ENCODE measurements around the gene SUFU.
"Not testable (repeated sequence)": the region's sequence is repeated elsewhere in the genome, so short reads cannot be mapped to it uniquely, and the experiment has no call there.

The SUFU gene

DNA sequence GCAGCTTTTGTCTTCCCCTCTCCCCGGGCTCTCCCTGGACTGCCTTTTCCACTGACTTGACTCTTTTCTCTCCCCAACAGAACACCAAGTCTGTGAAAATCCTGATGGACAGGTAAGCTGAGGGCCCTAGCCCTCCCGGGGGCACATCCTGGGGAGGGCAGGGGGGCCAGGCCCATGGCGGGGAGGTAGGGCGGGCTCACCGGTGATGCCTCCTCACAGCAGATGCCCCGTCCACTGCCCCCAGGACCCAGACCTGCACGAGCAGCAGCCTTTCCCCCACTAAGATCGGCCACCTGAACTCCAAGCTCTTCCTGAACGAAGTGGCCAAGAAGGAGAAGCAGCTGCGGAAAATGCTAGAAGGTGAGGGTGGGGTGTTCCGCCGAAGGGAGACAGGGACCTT is 152.3 kb downstream of the SUFU start:
- no peak for DNase-seq

DNA sequence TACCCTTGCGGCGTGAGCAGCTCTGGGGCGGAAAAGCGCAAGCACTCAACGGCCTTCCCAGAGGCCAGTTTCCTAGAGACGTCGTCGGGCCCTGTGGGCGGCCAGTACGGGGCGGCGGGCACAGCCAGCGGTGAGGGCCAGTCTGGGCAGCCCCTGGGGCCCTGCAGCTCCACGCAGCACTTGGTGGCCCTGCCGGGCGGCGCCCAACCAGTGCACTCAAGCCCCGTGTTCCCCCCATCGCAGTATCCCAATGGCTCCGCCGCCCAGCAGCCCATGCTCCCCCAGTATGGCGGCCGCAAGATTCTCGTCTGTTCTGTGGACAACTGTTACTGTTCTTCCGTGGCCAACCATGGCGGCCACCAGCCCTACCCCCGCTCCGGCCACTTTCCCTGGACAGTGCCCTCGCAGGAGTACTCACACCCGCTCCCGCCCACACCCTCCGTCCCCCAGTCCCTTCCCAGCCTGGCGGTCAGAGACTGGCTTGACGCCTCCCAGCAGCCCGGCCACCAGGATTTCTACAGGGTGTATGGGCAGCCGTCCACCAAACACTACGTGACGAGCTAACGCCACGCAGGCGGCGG is 153.1 kb downstream of the SUFU start:
- DNase-seq = no peak

- no peak for DNase-seq
Observed at GRCh38 chr10:102657451-102657850, 153.7 kb downstream of the SUFU start.

DNA sequence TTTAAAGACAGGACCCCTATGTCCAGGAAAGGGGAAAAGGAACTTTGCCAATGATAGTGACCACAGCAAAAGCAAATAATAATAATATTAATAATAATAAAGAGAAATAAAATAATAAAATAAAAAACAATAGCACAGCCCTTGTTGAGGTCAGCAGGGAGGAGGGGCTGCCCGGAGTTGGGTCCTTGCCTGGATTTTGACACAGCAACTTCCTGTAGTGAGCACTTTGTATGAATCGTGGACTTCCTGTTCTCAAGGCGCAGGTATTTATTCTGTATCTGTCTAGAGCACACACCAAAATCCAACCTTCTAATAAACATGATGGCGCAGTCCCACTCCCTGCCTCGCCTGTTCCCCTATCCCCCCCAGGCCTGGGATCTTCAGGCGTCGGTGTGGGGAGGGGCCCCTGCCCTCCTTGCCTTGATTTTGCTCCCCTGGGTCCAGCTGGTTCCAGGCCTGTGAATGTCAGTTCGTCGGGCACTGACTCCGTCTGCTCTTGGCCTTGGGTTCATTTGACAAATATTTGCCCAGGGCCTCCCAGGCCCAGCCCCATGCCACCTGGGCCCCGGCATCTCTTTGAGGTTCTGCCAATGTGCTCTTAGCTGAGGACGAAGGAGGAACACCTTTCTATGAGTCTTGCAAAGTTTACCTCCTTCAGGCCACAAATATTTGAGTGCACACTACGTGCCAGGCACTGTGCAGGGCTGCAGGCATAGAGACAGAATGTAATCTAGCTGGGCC is 154.4 kb downstream of the SUFU start:
- no peak for DNase-seq

GRCh38 chr10:102658802-102659201 is 155.0 kb downstream of the SUFU start:
- DNase-seq = no peak

- peak; percentile 89 for DNase-seq
Observed at GRCh38 chr10:102660888-102661657, 157.3 kb downstream of the SUFU start.

- no peak for DNase-seq
Observed at GRCh38 chr10:102661658-102662028, 157.9 kb downstream of the SUFU start.

- DNase-seq = no peak
Observed at GRCh38 chr10:102665904-102666509, 162.2 kb downstream of the SUFU start.

GRCh38 chr10:102667411-102667810 is 163.6 kb downstream of the SUFU start:
- DNase-seq = not testable (repeated sequence)

GRCh38 chr10:102668326-102669107 is 164.7 kb downstream of the SUFU start:
- DNase-seq = peak; percentile 76

DNA sequence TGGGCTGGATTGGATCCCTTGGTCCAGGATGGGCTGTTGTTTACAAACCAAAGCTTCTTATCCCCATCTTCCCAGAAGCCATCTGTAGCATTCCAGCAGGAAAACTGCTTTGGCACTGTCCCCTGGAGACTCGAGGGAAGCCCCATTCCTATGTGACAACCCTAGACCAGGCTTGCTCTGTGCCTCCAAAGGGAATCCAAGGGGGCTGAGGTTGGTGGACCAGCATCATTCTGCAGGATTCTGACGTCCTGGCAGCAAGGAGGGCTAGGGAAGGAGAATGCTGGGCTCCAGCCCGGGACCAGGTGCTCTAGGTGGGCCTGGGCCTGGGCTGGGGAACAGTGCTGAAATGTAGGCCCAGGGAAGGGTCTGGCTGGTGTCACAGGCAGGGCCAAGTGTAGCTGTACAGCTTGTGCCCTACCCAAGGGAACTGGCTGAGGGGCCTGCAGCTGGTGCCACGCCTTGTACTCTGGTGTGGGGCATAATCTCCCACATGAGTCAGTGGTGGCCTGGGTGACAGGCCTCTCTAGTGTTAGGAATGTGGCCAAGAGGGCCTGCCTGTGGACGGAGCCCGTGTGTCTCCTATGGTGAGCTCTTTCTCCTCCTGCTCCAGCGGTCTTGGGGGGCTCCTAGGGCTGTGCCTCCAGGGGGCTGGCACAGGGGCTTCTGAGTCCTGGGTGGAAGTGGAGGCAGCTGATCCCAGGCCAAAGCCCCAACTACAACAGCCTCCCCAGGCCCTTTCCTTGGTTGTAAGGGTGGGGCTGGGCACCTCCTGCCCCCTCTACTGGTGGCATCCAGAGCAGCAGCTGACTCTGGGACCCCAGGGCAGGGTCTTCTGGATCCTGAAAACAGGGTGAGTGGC is 165.7 kb downstream of the SUFU start:
- DNase-seq = no peak

- no peak for DNase-seq
Observed at GRCh38 chr10:102670065-102670670, 166.4 kb downstream of the SUFU start.

DNA sequence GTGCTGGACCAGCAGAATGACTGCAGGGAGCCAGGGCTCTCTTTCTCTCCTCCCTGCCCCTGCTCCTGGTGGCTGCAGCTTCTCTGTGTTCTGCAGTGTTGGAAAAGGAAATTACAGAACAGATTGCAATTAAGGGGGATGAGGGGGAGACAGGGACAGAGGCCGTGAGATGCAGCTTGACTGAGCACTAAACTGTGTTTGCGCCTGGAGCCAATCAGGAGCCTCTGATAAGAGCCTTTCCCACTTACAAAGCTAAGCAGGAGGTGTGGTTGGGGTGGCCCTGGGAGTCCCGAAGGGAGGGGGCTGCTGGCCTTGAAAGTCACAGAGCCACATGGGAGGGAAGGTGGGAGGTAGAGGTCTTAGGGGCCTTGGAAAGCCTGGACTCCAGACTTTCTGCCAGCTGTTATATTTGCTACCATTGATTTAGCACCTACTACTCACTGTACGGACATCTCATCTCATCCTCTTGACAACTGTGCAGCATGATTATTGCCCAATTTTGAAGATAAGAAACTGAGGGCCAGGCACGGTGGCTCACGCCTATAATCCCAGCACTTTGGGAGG is 167.2 kb downstream of the SUFU start:
- no peak for DNase-seq

- no peak for DNase-seq
Observed at GRCh38 chr10:102673236-102673818, 169.6 kb downstream of the SUFU start.

- peak; percentile 81 for DNase-seq
Observed at GRCh38 chr10:102673819-102674511, 170.2 kb downstream of the SUFU start.

- no peak for DNase-seq
Observed at GRCh38 chr10:102674566-102674965, 170.8 kb downstream of the SUFU start.

DNA sequence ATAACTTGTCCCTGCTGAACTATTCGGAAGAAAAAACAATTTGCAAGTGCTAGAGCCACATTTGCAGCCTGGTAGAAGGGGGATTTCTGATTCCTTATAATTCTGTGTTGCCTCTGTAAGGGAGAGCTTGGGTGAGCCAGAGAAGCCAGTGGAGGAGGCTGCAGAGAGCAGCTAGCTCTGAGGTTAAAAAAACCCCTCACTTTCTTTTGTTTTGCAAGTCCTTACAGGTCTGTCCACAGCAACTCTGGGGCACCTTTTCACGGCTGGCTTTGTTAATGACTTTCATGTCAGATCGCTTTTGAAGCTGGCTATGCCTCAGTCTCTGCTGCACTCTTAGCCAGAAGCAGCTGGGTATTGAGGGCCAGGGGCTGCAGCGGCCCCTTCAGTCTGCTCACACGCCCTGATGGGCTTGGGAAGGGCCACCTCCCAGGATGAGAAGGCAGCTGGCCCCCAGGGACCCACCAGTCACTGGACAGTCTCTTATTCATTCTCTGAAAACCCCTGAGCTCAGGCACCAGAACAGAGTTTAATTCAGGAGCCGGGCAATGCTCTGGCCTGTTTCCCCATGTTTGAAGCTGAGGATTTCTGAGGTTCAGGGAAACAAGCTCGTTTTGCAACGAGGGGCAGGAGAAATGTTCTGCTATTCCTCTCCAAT is 171.4 kb downstream of the SUFU start:
- no peak for DNase-seq

GRCh38 chr10:102675666-102676533 is 172.1 kb downstream of the SUFU start:
- peak; percentile 68 for DNase-seq

All from left hindlimb (tissue), 1 donor.